ENCODE data around the gene ASIC4. TPM values are rescaled to one million over a fixed set of nuclear protein-coding genes. Genes with fewer than 3 reads are reported as not detected.

ASIC4 gene
- total and polyA plus RNA-seq, 2 of the 13 experiments (the other 11 are each of a cell fraction or from before 2014, with no cell fraction given): 0.03 TPM; not detected in 1

DNA sequence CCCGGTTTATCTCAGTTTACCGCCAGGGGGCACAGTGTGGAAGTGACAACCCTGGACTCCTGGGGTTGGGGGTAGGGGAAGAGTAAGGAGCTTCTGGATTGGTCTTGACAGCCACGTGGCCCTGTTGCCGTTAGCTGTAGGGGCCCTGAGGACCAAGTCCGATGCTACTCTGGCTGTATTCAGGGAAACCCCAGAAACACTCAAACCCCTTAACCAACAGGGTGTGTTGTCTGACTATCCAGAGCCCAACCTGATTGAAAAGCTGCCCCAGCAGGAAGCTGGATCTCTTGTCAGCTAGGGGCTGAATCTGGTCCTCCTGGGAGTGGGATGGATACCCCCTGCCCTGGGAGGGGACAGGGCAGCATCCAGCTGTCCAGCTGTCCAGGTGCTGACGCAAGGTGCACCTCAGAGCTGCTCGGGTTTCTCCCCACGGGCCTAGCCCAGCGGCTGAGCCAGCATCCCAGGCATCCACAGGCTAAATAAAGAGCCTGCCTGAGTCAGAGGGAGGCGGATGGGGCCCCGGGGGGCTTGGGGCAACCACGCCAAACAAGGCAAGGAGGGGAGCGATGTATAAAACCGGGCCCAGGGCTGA lies 18.7 kb upstream of the ASIC4 start (continued):
- TF ChIP-seq NONO (IDR thresholded peaks at IDR 0.05) (no peak), NONO (CRISPR knock-in tag; conservative IDR thresholded peaks at IDR 0.05) (no peak), TBX3 (IDR thresholded peaks at IDR 0.05; ENCODE audit: borderline replicate concordance) (no peak), GATAD1 (CRISPR knock-in tag; IDR thresholded peaks at IDR 0.05) (no peak), ZMYM3 (CRISPR knock-in tag; IDR thresholded peaks at IDR 0.05) (no peak), AHR (CRISPR knock-in tag; IDR thresholded peaks at IDR 0.05) (no peak), HOXA9 (CRISPR knock-in tag; IDR thresholded peaks at IDR 0.05; ENCODE audit: borderline replicate concordance) (no peak), ZNF362 (CRISPR knock-in tag; IDR thresholded peaks at IDR 0.05; ENCODE audit: borderline replicate concordance) (no peak), ZFYVE20 (CRISPR knock-in tag; IDR thresholded peaks at IDR 0.05; ENCODE audit: borderline replicate concordance, low read depth) (no peak), SNAPC2 (CRISPR knock-in tag; IDR thresholded peaks at IDR 0.05) (no peak), DNMT3B (CRISPR knock-in tag; conservative IDR thresholded peaks at IDR 0.05) (no peak), TRIM24 (CRISPR knock-in tag; IDR thresholded peaks at IDR 0.05) (no peak), GTF2F1 (IDR thresholded peaks at IDR 0.05; ENCODE audit: low read length) (no peak), NR2F2 (IDR thresholded peaks at IDR 0.05; ENCODE audit: borderline replicate concordance, low read depth) (no peak), STAT6 (CRISPR knock-in tag; IDR thresholded peaks at IDR 0.05; ENCODE audit: borderline replicate concordance) (no peak), REXO4 (CRISPR knock-in tag; IDR thresholded peaks at IDR 0.05; ENCODE audit: borderline replicate concordance) (no peak), ZNF431 (CRISPR knock-in tag; IDR thresholded peaks at IDR 0.05; ENCODE audit: borderline replicate concordance, low read depth) (no peak), MXD4 (CRISPR knock-in tag; IDR thresholded peaks at IDR 0.05) (peak; percentile 34; the same call in 1 of the 2 replicates), HOXA3 (CRISPR knock-in tag; IDR thresholded peaks at IDR 0.05) (no peak; the same call in 1 of the 2 replicates)
- TF ChIP-seq, protein P1, sequence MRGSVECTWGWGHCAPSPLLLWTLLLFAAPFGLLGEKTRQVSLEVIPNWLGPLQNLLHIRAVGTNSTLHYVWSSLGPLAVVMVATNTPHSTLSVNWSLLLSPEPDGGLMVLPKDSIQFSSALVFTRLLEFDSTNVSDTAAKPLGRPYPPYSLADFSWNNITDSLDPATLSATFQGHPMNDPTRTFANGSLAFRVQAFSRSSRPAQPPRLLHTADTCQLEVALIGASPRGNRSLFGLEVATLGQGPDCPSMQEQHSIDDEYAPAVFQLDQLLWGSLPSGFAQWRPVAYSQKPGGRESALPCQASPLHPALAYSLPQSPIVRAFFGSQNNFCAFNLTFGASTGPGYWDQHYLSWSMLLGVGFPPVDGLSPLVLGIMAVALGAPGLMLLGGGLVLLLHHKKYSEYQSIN (CRISPR knock-in tag; IDR thresholded peaks at IDR 0.05; ENCODE audit: borderline replicate concordance): no peak
- TF ChIP-seq, protein P2, sequence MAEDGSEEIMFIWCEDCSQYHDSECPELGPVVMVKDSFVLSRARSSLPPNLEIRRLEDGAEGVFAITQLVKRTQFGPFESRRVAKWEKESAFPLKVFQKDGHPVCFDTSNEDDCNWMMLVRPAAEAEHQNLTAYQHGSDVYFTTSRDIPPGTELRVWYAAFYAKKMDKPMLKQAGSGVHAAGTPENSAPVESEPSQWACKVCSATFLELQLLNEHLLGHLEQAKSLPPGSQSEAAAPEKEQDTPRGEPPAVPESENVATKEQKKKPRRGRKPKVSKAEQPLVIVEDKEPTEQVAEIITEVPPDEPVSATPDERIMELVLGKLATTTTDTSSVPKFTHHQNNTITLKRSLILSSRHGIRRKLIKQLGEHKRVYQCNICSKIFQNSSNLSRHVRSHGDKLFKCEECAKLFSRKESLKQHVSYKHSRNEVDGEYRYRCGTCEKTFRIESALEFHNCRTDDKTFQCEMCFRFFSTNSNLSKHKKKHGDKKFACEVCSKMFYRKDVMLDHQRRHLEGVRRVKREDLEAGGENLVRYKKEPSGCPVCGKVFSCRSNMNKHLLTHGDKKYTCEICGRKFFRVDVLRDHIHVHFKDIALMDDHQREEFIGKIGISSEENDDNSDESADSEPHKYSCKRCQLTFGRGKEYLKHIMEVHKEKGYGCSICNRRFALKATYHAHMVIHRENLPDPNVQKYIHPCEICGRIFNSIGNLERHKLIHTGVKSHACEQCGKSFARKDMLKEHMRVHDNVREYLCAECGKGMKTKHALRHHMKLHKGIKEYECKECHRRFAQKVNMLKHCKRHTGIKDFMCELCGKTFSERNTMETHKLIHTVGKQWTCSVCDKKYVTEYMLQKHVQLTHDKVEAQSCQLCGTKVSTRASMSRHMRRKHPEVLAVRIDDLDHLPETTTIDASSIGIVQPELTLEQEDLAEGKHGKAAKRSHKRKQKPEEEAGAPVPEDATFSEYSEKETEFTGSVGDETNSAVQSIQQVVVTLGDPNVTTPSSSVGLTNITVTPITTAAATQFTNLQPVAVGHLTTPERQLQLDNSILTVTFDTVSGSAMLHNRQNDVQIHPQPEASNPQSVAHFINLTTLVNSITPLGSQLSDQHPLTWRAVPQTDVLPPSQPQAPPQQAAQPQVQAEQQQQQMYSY (CRISPR knock-in tag; IDR thresholded peaks at IDR 0.05): no peak

Measured in HepG2 (cell line).